NT2/D1 (cell line): ENCODE results near the gene ZNF830.

Source experiments
- SUZ12 ChIP-seq: IDR thresholded peaks from 2 replicates; pipeline ENCODE4 v1.6.1; 2011; ENCODE audit not compliant: insufficient read length, insufficient read depth; ENCODE audit errors: extremely low read depth
- YY1 ChIP-seq: IDR thresholded peaks from 2 replicates; pipeline ENCODE4 v1.6.1; 2011; ENCODE audit not compliant: insufficient read length, insufficient read depth

DNA sequence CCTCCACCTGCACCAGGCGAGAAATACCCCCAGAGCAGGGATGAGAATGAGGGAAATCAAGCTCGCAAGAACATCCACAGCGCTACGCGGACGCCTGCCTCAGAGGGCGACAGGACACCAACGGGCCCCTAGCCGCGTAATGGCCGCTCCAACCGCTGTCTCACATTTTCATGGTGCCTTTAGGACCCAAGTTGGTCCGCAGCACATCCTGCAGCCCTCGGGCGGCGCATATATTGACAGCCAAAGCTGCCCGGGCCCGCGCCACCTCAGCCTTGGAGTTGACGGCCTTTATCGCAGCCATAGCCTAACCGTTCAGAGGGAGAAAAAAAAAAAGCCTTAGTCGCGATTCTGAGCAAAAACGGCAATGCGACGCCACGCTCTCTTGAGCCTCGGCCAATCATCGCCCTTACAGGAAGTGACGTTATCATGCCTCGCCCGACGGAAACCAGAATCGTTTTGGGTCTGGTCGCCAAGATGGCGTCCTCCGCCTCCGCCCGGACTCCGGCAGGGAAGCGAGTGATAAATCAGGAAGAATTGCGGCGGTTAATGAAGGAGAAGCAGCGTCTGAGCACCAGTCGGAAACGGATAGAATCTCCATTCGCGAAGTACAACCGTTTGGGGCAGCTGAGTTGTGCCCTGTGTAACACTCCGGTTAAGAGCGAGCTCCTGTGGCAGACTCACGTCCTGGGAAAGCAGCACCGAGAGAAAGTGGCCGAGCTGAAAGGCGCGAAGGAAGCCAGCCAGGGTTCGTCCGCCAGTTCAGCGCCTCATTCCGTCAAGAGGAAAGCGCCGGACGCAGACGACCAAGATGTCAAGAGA, at the start of gene ZNF830, which contains the start of gene CCT6B:
- TF ChIP-seq YY1 (peak; percentile 87), SUZ12 (no peak)
